GM23248 (cell line): ENCODE data around the gene HADHA.

Source experiments
- EZH2 ChIP-seq: fragments of 200-600 bp; sonication (generic); IDR thresholded peaks from 2 replicates; pipeline ENCODE4 v1.6.1; 2018; ENCODE audit warnings: antibody characterized with exemption, mild to moderate bottlenecking; ENCODE audit not compliant: insufficient read depth, poor library complexity, severe bottlenecking
- EZH2phosphoT487 ChIP-seq: fragments of 200-600 bp; sonication (generic); IDR thresholded peaks from 2 replicates; pipeline ENCODE4 v1.6.1; 2018; ENCODE audit warnings: antibody characterized with exemption, moderate library complexity, mild to moderate bottlenecking, low read depth; ENCODE audit not compliant: insufficient read depth

- no peak for TF ChIP-seq EZH2phosphoT487
- no peak for TF ChIP-seq EZH2
These were observed 45.6 kb upstream of the HADHA start for GRCh38 chr2:26290001-26290400.
